ENCODE results near the gene CHL1.

Gene CHL1

DNA sequence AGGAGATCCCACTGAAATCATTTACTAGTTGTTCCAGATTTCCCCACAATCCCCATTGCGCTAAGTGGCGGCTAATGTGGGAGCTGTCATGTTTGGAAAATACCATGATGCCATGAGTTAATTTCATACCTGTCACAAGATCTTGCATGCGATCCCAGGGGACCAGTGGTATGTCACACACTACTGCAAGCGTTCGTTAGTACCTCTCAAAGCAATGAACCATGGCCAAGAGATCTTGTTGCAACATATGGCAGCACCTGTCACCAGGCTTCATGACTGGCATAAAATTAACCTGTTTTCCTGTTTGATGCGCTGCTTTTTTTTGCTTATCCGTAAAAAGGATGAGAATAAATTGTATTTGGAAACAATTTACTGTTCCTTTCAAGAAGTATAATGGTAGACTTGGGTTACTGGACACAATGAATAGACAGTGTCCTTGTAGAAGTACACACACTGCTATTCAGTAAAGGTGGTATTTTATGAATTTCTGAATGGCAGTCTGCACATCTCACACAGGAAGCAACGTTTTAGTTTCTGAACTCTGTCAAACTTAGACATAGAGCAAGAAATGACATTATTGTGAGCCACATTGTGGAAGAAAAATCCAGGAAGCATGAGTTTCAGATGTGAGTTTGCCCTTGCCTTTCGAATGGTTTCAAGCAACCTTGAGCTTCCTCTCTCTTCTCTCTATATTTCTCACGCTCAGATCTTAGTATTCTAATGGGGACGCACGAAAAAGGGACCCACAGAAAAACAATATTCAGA lies 81.9 kb downstream of the CHL1 start:
- DNase-seq (ENCODE audit: low spot score): no peak

DNA sequence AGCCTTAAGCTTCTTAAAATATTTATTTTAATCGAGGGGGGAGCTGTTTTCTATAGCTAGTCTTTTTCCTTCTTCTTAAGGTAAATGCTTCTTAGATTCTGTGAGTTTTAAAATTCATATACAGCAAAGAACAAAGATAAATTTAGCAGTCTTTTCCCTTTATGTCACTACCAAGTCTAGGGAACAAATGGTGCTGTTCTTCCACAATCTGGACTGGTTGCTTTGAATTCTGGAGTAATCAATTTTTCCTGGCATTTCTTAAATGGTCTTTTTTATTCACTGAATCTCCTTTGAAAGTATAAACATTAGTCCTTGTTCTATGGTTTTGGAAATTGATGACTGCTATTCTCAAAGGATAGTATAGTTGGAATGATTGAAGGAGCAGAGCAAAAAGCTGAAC lies 82.8 kb downstream of the CHL1 start:
- DNase-seq (ENCODE audit: low spot score): no peak

DNA sequence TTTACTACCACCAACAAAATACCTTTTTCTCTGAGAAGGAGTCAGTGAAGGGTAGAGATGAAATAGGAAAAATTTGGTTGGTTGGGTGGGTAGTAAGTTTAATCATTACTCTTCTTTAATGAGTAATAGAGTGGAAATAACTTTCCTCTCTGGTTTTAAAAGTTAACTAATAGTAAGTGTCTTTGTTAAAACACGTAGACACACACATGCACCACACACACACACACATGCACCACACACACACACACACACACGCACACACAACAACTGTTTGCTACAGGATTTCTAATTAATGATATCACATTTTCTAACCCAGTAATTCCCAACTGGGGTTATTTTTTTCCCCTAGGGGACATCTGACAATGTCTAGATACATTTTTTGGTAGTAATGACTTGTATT lies 84.1 kb downstream of the CHL1 start:
- no peak for DNase-seq (ENCODE audit: low spot score)

DNA sequence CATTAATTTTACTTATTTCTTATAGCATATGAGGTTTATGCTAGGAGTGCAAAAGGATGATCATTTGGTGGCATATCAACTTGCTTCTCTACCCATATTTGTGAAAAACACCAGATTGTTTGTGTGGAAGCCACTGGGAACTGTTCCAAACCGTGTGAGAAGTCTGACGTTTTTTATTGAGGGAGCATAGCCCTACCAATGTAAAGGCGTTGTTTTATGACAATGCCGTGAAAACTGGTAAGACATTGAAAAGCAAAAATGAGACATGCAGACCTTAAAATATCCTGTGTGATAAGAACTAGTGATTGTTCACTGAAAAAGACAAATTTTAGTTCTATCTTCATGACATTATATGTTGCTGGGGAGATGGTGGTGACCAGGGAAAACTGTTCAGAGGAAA lies 87.8 kb downstream of the CHL1 start:
- no peak for DNase-seq (ENCODE audit: low spot score)

DNA sequence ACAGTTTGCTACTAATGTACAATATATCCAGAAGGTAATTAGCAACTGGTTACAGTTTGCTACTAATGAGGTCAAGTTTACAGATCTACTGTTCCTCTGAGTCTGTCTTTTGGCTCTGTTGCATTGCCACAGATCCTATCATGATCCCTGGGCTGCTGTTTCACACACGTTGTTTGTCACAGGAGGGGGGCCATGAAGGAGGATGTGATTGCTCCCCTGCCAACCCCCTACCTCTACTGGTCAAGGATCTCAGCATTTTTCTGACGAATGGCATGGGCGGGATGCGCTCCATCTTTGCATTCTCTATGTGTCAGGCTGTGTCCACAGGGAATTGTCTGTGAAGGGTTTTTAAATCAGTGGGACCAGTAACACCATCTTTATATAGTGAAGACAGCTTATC lies 91.9 kb downstream of the CHL1 start:
- no peak for DNase-seq (ENCODE audit: low spot score)

DNA sequence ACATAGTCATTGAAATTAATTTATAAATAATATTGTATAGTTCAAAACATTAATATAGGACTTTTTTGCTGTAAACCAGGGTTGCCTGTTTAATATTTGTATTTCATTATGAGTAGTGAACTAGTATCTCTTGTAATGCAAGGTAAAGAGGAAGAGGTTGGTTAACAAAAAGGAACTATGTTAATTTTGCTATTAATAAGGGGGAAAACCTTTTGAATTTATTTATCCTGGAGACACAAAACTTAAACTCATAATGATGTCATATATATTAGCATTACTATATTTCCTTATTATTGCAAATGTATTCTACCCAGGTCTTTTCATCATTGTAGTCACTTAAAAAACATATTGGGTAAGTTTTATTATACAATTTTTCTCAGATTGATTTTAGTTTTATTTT lies 94.5 kb downstream of the CHL1 start:
- DNase-seq (ENCODE audit: low spot score): no peak

DNA sequence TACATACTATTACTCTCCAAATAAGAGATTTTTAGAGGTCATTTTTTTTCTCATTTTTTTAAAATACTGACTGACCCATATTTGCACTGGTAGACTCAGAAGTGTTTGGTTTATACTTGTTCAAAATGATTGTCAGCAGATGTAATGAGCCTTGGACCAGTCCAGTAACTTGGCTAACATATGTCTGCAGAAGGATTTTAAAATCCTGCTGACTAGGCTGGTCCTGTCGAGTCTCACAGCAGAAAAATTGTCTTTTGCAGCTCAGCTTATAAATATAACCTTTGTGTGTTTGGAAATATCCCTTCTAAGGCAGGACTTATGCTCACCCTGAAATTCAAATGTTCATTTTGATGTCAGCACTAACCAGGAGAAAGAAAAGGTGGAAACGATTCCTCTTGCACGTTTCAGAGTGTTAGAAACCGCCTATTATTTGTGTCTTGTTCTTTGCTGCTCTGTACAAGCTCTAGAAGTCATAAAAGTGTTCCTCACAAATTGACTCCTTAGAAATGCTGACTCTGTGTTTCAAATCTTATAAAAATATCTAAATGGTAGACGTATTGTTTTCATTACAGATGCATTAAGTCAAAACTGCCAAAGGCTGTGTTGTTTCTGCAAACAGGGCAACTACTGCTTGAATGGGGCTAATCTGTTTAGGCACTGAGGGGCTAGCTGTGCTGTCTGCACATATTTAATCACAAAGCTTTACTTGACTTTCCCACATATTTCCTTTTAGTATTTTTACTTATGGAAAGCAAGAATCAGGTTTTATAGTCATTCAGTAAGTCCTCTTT lies 95.3 kb downstream of the CHL1 start:
- no peak for DNase-seq (ENCODE audit: low spot score)

DNA sequence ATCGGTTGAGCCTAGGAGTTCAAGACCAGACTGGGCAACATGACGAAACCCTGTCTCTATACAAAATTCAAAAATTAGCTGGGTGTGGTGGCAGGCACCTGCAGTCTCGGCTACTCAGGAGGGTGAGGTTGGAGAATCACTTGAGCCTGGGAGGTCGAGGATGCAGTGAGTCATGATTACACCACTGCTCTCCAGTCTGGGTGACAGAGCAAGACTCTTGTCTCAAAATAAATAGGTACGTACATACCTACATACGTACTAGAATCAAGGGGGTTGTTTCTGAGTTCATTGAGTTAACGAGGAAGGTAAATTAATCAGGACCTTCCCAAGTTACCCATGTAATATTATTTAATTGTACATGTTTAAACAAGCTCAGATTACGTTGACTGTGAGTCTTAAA lies 97.5 kb downstream of the CHL1 start:
- no peak for DNase-seq (ENCODE audit: low spot score)

DNA sequence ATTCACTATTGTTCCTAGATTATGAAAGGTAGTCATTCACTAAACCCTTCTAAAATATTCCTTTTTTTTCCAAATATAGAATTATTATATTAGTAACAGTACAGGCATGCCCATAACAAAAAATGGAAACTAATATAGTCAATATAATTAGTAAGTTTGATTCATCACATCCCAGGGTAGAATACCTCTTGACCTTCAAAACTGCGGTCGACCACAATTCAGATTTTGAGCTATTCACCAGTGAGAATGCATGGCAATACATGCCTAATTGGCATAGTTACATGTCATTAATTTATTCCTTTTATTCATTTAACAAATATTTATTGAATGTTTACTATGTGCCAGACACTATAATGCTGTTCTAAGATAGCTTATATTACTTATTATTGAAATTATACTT lies 98.0 kb downstream of the CHL1 start:
- DNase-seq (ENCODE audit: low spot score): no peak

DNA sequence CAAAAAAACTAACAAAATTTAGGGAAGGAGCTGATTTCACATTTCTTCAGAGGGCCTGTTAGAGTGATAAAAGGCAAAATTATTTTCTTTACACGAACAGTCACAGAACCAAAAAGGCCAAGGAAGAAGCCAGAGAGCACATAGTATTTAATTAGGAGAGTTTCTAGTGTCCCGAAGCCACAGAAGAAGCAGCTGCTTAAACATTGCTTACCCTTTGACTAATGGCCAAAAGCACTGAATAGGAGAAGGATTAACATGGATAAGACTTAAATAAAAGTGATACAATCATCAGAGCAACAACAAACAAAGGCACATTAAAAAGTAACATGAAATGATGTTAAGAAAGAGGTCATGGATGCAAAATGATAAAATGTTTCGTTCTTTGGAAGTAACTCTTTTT lies 98.6 kb downstream of the CHL1 start:
- DNase-seq (ENCODE audit: low spot score): no peak

DNA sequence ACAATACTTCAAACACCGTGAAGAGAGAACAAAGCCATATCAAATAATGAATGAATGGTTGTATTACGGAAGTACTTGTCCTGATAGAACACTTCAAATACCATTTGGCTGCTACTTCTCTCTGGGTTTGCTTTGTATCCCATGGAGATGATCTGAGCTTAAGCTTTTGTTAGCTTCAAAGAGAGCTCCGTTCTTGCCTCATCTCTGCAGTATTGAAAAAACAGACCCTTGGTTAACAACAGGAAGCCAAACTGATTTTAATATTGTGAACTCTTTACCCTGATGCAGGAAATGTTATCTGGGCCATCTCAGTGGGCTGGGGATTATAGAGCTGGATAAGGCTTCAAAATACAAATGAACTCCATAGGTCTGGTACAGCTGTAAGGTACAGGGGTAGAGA lies 101.0 kb downstream of the CHL1 start:
- DNase-seq (ENCODE audit: low spot score): no peak

DNA sequence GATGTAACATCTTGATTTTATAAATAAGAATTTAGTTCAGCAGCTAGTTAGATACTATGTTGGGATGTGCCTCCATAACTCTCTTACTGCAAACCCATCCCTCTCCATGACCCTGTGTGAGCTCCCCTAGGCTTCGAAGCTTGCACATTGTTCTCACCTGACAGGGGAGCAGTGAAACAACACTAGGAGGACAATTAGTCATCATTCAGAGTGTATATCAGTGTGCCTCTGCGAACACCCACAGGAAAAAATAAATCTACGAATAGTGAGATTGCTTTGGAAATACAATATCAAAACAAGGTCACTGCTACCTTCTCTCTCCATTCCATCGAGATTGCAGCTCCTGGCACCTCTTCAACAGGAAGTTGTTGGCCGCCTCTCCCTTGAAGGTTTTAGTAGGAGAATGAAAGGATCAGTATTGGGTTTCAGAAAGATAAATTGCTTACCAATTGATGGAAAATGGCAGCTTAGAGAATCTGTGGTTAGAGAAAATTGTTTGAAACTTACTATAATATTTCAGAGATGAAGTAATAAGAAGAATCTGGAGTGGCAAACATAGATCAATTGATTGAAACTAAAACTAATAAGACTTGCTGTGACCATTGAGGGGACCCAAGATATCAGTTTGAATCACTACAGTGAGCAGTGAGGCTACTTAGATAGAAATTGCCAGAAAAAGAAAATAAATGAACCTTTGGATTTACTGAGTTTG lies 103.2 kb downstream of the CHL1 start:
- no peak for DNase-seq (ENCODE audit: low spot score)

DNA sequence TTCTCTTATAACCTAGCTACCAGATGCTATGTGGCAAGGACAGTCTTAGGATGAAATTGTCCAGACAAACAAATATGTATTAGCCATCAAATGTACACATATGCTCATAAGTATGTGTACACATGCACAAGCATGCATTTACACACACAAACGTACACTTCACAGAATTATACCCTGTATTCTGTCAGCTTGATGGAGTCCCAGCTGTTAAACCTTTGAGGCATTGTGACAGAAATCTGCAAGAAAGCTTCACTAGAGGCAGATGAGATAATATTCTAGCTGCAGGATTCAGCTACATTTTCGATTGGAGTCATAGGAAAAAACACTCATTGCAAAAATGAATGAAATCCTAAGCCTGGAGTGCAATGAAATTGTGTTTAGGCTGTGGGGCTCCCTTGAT lies 110.6 kb downstream of the CHL1 start:
- DNase-seq (ENCODE audit: low spot score): no peak

DNA sequence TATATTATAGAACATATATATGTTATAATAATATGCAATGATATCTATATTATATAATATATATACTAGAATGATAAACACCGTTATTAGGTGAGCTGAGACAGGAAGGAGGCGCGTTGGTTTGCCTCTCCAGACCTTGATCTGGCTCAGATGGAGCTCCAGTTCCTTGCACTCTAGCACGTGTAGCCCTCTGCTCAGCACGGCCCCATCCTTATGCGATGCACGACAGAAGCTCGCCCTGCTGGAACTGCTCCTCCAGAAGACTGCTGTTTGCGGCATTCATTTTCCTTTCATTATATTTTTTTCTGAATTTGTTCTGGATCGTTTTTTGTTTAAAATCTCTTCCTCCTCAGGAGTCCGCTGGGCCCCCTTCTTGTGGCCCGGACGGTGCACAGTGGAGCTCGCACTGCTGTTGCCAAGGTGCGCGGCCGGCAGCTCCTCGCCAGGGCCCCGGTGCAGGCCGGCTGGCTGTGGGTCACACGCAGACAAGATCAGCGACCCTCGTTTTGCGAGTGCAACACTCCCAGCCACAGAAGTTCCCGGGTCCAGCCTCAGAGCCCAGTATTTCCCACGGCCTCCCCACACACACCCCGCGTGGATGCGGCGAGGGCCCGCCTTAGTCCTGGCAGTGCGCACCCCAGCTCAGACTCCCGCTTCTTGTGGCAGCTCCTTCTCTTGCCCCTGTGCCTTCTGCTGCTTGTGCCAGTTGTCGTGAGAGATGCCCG lies 112.2 kb downstream of the CHL1 start:
- no peak for DNase-seq (ENCODE audit: low spot score)

DNA sequence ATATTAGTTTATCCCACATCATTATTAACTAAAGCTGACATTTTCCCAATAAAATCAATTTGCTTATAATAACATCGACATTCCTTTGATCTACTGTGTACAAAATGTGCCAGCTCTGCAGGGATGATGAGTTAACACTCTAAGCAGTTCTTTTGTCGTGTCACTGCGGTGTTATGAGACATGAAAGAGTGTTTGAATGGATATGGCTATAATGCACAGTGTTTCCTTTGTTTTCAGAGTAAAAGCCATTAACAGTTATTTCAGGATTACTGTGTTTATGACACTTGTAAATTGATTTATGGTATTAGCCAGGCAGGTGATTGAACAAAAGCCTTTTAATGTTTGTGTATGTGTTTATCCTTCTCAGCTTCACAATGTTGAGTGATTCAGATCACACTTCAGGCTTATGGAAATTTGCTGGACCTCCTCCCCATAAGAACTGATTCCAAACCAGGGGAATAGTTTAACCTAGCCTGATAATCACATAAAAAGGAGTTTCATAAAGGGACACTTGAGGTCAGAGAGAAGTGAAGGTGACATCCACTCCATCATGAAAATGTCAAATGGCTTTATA lies 115.7 kb downstream of the CHL1 start:
- DNase-seq (ENCODE audit: low spot score): no peak

DNA sequence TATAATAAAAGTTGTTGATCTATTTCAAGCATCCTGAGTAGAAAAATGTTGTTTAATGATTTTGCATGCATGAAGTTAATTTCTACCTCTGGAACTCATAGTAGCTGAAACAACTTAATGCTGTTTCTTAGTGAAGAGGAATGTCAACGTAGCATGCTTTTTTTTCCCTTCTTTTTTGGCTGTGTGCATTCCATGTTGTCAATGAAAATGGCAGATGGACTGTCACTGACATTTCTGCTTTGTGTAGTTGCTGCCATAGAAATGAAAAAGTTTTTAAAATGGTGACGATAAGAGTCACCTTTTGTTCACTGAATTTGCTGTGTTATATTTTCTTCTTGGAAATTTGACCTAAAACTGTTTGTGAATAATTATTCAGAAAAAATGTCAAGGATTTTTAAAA lies 116.3 kb downstream of the CHL1 start:
- DNase-seq (ENCODE audit: low spot score): no peak

DNA sequence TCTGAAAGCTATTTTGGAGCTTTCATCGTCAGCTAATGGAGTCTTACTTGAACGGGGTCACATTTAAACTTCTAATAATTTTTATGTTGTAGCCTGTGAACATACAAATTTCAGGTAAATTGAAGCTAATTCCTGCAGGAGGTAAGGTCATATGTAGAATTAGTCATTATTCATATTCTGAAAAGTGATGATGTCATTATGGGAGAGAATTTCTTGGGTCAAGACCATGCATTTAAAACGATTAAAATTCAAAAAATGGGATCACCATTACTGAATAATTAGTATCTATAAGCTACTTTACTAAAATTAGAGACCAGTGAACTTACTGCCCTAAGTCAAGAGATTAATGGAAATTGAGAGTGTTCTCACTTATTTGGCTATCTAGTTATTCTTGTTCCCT lies 120.4 kb downstream of the CHL1 start:
- DNase-seq (ENCODE audit: low spot score): no peak

DNA sequence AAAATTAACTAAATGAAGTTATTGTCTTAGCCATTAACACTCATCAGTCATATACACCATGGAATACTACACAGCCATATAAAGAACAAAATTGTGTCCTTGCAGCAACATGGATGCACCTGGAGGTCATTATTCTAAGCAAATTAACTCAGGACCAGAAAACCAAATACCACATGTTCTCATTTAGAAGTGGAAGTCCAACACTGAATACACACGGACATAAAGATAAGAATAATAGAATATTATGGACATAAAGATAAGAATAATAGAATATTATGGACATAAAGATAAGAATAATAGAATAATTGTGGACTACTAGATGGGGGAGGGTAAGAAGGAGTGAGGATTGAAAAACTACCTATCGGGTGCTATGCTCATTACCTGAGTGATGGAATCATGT lies 122.3 kb downstream of the CHL1 start:
- no peak for DNase-seq (ENCODE audit: low spot score)

DNA sequence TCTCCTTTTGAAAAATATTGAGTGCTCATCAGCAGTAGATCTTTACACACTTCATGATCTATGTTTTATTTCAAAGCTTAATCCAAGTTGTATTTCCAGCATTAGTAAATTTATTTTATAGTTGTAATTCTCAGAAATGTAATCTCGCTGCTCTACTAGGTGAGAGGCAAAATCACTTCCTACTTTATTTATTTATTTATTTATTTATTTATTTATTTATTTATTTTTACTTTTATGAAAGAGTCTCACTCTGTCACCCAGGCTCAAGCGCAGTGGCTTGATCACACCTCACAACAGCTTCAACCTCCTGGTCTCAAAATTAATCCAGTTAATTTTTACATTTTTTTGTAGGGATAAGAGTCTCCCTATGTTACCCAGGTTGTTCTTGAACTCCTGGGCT lies 127.9 kb downstream of the CHL1 start:
- no peak for DNase-seq (ENCODE audit: low spot score)

DNA sequence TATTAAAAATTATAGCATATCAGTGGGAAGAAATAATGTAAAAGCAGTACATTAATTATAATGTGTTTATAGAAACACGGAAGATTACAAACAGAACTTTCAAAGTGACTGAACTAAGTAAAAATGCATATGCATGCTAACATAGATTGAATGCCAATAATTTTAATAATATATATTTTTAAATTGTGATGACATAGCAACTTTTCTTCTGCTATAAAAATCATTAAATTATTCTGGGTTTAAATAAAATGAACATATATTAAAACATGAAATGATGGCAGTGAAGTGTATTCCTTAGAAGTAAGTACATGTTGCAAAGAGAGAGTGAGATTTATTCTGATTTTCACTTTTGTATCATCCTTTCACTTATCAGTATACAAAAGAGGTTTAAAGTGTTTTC lies 128.9 kb downstream of the CHL1 start:
- no peak for DNase-seq (ENCODE audit: low spot score)

DNA sequence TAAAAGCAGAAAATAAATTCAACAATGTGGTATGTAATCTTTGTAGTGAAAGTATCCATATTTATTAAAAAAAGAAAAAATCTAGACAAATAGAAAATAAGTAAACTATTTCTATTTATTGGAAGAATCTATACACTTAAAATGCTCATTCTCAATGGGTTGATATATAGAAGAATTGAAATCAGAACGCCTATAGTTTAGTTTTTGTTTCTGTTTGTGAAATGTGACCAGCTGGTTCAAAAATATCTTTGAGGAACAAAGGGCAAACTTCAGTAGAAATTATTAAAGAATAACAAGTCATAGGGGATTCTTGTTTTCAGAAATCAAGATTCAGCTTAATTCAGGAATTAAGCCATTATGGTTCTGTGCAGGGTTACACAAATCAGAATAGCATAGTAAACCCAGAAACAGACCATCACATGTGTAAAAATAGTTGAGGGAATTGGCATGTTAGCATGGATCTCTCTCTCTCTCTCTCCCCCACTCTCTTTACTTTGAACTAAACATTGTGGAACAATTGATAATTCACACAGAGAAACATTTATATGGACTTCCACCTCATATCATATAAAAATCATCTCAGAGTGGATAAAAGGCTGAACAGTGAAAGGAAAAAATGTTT lies 134.0 kb downstream of the CHL1 start:
- no peak for DNase-seq (ENCODE audit: low spot score)

DNA sequence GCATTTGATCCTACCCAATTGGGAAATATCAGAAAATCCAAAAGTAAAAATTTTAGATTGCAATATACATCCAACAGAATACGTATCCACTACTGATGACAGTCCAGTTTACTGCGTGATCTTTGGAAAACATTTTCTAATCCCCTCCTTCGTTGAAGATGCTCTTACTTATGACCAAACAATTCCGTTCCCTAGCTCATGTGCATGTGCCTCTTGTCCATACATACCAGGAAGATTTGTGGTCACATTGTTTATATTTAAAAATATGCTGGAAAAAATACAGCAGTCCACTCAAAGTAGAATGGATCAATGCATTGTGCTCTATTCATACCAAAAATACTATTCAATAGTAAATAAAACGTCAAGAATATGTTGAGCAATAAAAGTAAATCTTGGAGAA lies 135.3 kb downstream of the CHL1 start:
- no peak for DNase-seq (ENCODE audit: low spot score)

All from ecto neural progenitor cell (in vitro differentiated cells).